Kidney (tissue), 14 donors: Measurements from ENCODE around the gene PTPRG. TPM values are rescaled to one million over a fixed set of nuclear protein-coding genes. Genes with fewer than 3 reads are reported as not detected.

ENCODE experiments used
- DNase-seq, 5 donors: peaks; one replicate each; pipeline ENCODE4 v3.0.0-alpha.2; 2013 to 2020
- FAIRE-seq: peaks from 2 replicates; lab custom pipeline; 2012; peaks lifted over from hg19 to GRCh38; lab: Jason Lieb, UNC
- H3K27ac ChIP-seq, 2 donors: one replicate each; pipeline ENCODE4 v1.7.0; 2013; ENCODE audit warnings: low read depth in 2 of 2, low read length in 2 of 2, inconsistent platforms in 1 of 2
- H3K27me3 ChIP-seq: one replicate; pipeline ENCODE4 v1.7.1; 2013; ENCODE audit warnings: low read length, inconsistent platforms; ENCODE audit not compliant: control insufficient read depth, insufficient read depth
- H3K36me3 ChIP-seq, 3 donors: one replicate each; pipeline versions ENCODE4 v1.7.0 to v1.7.1; 2013; ENCODE audit warnings: low read length in 3 of 3, control low read depth in 1 of 3, inconsistent platforms in 1 of 3; ENCODE audit not compliant: insufficient read depth in 3 of 3, control insufficient read depth in 2 of 3
- H3K4me1 ChIP-seq, 3 donors: one replicate each; pipeline versions ENCODE4 v1.7.0 to v1.7.1; 2013; ENCODE audit warnings: low read length in 3 of 3, inconsistent platforms in 1 of 3, low read depth in 1 of 3; ENCODE audit not compliant: control insufficient read depth in 2 of 3, insufficient read depth in 2 of 3
- H3K4me3 ChIP-seq, 3 donors: one replicate each; pipeline versions ENCODE4 v1.7.0 to v1.8.1; 2013; ENCODE audit warnings: low read length in 3 of 3, control low read depth in 1 of 3, inconsistent platforms in 1 of 3
- H3K9ac ChIP-seq, 3 donors: one replicate each; pipeline versions ENCODE4 v1.7.0 to v1.7.1; 2013; ENCODE audit warnings: low read length in 3 of 3, control low read depth in 1 of 3, inconsistent platforms in 1 of 3
- H3K9me3 ChIP-seq, 3 donors: one replicate each; pipeline versions ENCODE4 v1.7.0 to v1.7.1; 2013; ENCODE audit warnings: low read length in 3 of 3, control low read depth in 1 of 3, inconsistent platforms in 1 of 3; ENCODE audit not compliant: control insufficient read depth in 2 of 3, insufficient read depth in 1 of 3
- intact Hi-C: fragments of 100-400 bp; cut with DNase I; formaldehyde crosslinking; loops from one replicate; pipeline ENCODE4 v1.11.1; 2022
- polyA plus RNA-seq: library from polyadenylated mRNA; stranded (reverse); fragments of 350-450 nt; fragmentation: Illumina TruSeq; extraction: RNeasy Lipid Tissue Mini Kit (QIAGEN cat#74804); gene quantifications from one replicate; pipeline ENCODE4 v1.2.3, GENCODE V29; 2014; ENCODE audit warnings: low read depth, low replicate concordance; ENCODE audit not compliant: insufficient read depth
- total RNA-seq: library from RNA; stranded (reverse); fragmentation: NEBNext Ultra II Directional; extraction: Animal tissue kit (Norgen Biotek cat#: 25700); gene quantifications from one replicate; pipeline ENCODE4 v1.2.1, GENCODE V29; 2021
- TF ChIP-seq, protein P1 (sequence below): IDR thresholded peaks from 3 replicates; pipeline ENCODE4 v1.5.1; 2012; ENCODE audit warnings: mild to moderate bottlenecking, moderate library complexity, borderline replicate concordance; ENCODE audit not compliant: insufficient read depth; ENCODE audit errors: extremely low read depth
- donor health status: control.
- donor health status: control.
- donor health status: control.
- donor health status: control.
- donor health status: control.
- donor health status: DM: yes; HTN: yes; CAD: no.
- donor health status: Normal renal cell carcinoma (clear cell type).

PTPRG gene
- total and polyA plus RNA-seq, 2 donors from 2014 or later: 9.2 to 154 TPM

DNA sequence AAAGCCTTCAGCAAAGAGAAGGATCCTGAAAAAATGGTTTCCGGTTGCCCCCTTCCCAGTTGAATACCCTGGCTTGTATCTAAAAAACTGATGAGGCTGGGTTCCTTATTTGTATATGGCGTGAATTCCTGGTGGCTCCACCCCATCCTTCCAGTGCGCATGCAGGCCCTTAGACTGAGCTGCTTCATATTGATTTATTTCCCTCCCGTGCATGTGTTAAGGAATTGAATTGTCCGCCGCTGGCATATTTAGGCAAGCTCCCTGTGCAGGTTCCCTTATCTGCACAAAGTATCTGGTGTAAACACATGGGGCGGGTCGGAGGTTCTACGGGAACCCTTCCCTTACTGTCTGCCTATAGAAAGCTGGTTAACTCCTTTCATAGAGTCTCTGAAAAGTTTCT is 449.6 kb downstream of the PTPRG start:
- no peak for DNase-seq

DNA sequence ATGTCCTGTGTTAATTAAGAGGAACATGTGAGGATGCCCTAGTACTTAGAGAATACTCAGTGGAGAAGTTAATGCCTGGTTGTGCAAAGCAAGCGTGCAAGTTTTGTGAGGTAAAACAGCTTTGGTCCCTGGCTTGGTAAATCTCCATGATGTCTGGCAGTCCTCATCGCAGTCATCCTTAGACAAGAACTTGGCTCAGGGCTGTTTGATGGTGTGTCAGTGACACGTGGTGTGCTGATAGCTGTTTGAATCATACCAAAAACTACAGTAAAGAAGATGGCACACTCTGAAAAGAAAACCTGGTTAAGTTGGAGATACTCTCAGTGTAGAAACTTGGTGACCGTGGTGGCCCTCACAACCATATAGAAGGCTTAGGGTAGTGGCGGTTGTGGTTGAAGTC is 450.3 kb downstream of the PTPRG start:
- TF ChIP-seq, protein P1, sequence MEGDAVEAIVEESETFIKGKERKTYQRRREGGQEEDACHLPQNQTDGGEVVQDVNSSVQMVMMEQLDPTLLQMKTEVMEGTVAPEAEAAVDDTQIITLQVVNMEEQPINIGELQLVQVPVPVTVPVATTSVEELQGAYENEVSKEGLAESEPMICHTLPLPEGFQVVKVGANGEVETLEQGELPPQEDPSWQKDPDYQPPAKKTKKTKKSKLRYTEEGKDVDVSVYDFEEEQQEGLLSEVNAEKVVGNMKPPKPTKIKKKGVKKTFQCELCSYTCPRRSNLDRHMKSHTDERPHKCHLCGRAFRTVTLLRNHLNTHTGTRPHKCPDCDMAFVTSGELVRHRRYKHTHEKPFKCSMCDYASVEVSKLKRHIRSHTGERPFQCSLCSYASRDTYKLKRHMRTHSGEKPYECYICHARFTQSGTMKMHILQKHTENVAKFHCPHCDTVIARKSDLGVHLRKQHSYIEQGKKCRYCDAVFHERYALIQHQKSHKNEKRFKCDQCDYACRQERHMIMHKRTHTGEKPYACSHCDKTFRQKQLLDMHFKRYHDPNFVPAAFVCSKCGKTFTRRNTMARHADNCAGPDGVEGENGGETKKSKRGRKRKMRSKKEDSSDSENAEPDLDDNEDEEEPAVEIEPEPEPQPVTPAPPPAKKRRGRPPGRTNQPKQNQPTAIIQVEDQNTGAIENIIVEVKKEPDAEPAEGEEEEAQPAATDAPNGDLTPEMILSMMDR: no peak
- no peaks in the 10 kb centered on the region for H3K36me3 ChIP-seq
- no peak overlapping the region for H3K4me3 ChIP-seq
- H3K9ac ChIP-seq: no peak overlapping the region
- DNase-seq (no peak), FAIRE-seq (no peak)
- no peak overlapping the region for H3K27ac ChIP-seq
- H3K27me3 ChIP-seq: no peaks in the 10 kb centered on the region
- H3K9me3 ChIP-seq: no peaks in the 10 kb centered on the region
- intact Hi-C loops: no loop called here
- no peaks in the 10 kb centered on the region for H3K4me1 ChIP-seq

More for the DNA sequence above, 449.6 kb downstream of the PTPRG start:
- Histone ChIP-seq H3K27me3 (no peaks in the 10 kb centered on the region), H3K9me3 (no peaks in the 10 kb centered on the region), H3K4me3 (no peak overlapping the region), H3K36me3 (no peaks in the 10 kb centered on the region), H3K4me1 (no peaks in the 10 kb centered on the region), H3K9ac (no peak overlapping the region), H3K27ac (no peak overlapping the region)
- intact Hi-C loops: no loop called here
- TF ChIP-seq, protein P1: no peak
- no peak for FAIRE-seq

DNA sequence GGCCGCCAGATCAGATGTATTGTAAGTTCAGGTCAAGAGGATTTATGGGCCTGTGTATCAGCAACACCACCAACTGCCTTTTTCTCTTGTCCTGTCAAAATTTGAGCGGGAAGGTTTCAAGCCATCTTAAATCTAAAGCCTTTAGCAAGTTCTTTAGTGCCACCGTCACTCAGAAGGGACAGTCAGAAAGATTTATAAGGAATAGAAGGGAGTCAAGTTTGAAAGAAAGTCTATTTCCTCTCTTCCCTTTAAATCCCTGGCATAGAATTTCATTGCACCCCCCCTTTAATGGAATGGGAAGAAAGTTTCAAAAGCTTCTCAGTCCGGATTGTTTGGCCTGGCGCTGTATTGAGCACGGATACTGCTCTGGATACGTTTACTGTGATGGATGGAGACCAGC is 452.6 kb downstream of the PTPRG start:
- no peak overlapping the region for H3K9ac ChIP-seq
- no peaks in the 10 kb centered on the region for H3K27me3 ChIP-seq
- peak in 3 of 5 donors; percentile 25 to 90 (median 86) for DNase-seq
- H3K36me3 ChIP-seq: no peaks in the 10 kb centered on the region
- TF ChIP-seq, protein P1: no peak
- no peaks in the 10 kb centered on the region for H3K4me1 ChIP-seq
- FAIRE-seq: no peak
- intact Hi-C loops: no loop called here
- no peak overlapping the region for H3K4me3 ChIP-seq
- no peak overlapping the region for H3K27ac ChIP-seq
- no peaks in the 10 kb centered on the region for H3K9me3 ChIP-seq

DNA sequence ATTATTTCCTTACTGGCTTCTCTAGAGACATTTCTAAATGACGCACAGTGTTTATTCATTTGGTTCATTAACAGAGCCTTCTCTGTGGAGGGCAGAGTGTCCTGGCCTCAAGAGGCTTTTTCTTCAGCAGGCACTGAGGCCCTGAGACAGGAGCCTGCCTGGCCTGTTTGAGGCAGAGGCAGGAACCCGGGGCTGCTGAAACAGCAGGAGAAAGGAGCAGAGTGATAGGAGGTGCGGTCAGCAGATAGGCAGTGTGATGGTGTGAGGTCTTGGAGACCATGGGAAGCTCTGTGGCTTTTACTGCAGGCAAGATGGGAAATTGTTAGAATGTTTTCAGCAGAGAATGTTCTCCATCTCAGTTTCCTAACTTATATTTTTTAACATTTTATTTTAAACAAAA is 453.7 kb downstream of the PTPRG start:
- intact Hi-C loops: no loop called here

More for the DNA sequence above, 453.7 kb downstream of the PTPRG start:
- Histone ChIP-seq H3K36me3 (no peaks in the 10 kb centered on the region), H3K27ac (no peak overlapping the region), H3K9me3 (no peaks in the 10 kb centered on the region), H3K4me1 (no peaks in the 10 kb centered on the region), H3K4me3 (no peak overlapping the region), H3K27me3 (no peaks in the 10 kb centered on the region), H3K9ac (no peak overlapping the region)
- TF ChIP-seq, protein P1: no peak
- no peak for DNase-seq
- no peak for FAIRE-seq
